Neuronal stem cell (in vitro differentiated cells): Measurements from ENCODE around the gene ZNF397.

Experiments
- DNase-seq: peaks from one replicate; pipeline ENCODE4 v3.0.0-alpha.2; 2013; ENCODE audit warnings: low spot score
- H2AFZ ChIP-seq: one replicate; pipeline ENCODE4 v1.6.1; 2013; ENCODE audit warnings: mild to moderate bottlenecking, low read length, inconsistent platforms
- H2AK5ac ChIP-seq: 2 replicates; pipeline ENCODE4 v1.6.1; 2013; ENCODE audit warnings: low read depth, mild to moderate bottlenecking, inconsistent platforms, low read length, moderate library complexity, mixed read lengths
- H2BK120ac ChIP-seq: 2 replicates; pipeline ENCODE4 v1.6.1; 2013; ENCODE audit warnings: low read depth, mild to moderate bottlenecking, inconsistent platforms, low read length, moderate library complexity, mixed read lengths
- H2BK12ac ChIP-seq: one replicate; pipeline ENCODE4 v1.6.1; 2013; ENCODE audit warnings: low read length, inconsistent platforms
- H2BK15ac ChIP-seq: 2 replicates; pipeline ENCODE4 v1.6.1; 2013; ENCODE audit warnings: mild to moderate bottlenecking, low read length, inconsistent platforms, mixed read lengths
- H2BK5ac ChIP-seq: one replicate; pipeline ENCODE4 v1.6.1; 2013; ENCODE audit warnings: inconsistent platforms, mild to moderate bottlenecking, low read length, moderate library complexity
- H3K14ac ChIP-seq: one replicate; pipeline ENCODE4 v1.6.1; 2013; ENCODE audit warnings: low read length, inconsistent platforms
- H3K18ac ChIP-seq: 2 replicates; pipeline ENCODE4 v1.6.1; 2013; ENCODE audit warnings: low read length, inconsistent platforms
- H3K23ac ChIP-seq: 2 replicates; pipeline ENCODE4 v1.6.1; 2013; ENCODE audit warnings: low read depth, mild to moderate bottlenecking, mixed read lengths, low read length, inconsistent platforms; ENCODE audit not compliant: poor library complexity
- H3K27ac ChIP-seq: replicated peaks from 3 replicates; pipeline ENCODE4 v1.5.1; 2013; ENCODE audit warnings: low read length, inconsistent platforms
- H3K27me3 ChIP-seq, 3 experiments: 2 replicates each; pipeline ENCODE4 v1.6.1; 2013; ENCODE audit warnings: low read length in 3 of 3, mild to moderate bottlenecking in 2 of 3, inconsistent platforms in 1 of 3, low read depth in 1 of 3, mixed read lengths in 1 of 3, moderate library complexity in 1 of 3; ENCODE audit not compliant: control insufficient read depth in 3 of 3, insufficient read depth in 3 of 3
- H3K36me3 ChIP-seq, 2 donors: replicated peaks in 1 of 2; 2 replicates each; pipeline ENCODE4 v1.6.1; 2013; ENCODE audit warnings: low read length in 2 of 2; ENCODE audit not compliant: control insufficient read depth in 2 of 2, insufficient read depth in 2 of 2
- H3K4ac ChIP-seq: 2 replicates; pipeline ENCODE4 v1.6.1; 2013; ENCODE audit warnings: inconsistent platforms, mild to moderate bottlenecking, low read length, moderate library complexity
- H3K4me1 ChIP-seq, 2 donors: 1 replicate in 1 of 2; 2 replicates in 1 of 2; pipeline ENCODE4 v1.6.1; 2013; ENCODE audit warnings: low read length in 2 of 2, low read depth in 1 of 2; ENCODE audit not compliant: control insufficient read depth in 2 of 2, insufficient read depth in 1 of 2
- H3K4me2 ChIP-seq: one replicate; pipeline ENCODE4 v1.6.1; 2013; ENCODE audit warnings: mild to moderate bottlenecking, low read length, inconsistent platforms; ENCODE audit not compliant: insufficient read depth, poor library complexity, severe bottlenecking
- H3K4me3 ChIP-seq, 2 donors: 2 replicates each; pipeline ENCODE4 v1.5.1; 2013; ENCODE audit warnings: low read length in 2 of 2, mild to moderate bottlenecking in 2 of 2, inconsistent platforms in 1 of 2, moderate library complexity in 1 of 2
- H3K79me1 ChIP-seq: one replicate; pipeline ENCODE4 v1.6.1; 2013; ENCODE audit warnings: low read depth, mild to moderate bottlenecking, inconsistent platforms, low read length, moderate library complexity
- H3K9ac ChIP-seq: one replicate; pipeline ENCODE4 v1.6.1; 2013; ENCODE audit warnings: mild to moderate bottlenecking, low read depth, low read length, inconsistent platforms; ENCODE audit not compliant: poor library complexity
- H3K9me3 ChIP-seq, 2 donors: replicated peaks in 1 of 2; 2 replicates each; pipeline versions ENCODE3 to v1.6.1; 2013; ENCODE audit warnings: low read length in 2 of 2, mild to moderate bottlenecking in 2 of 2, inconsistent platforms in 1 of 2, low read depth in 1 of 2, mixed read lengths in 1 of 2, moderate library complexity in 1 of 2; ENCODE audit not compliant: control insufficient read depth in 2 of 2, insufficient read depth in 1 of 2
- H4K8ac ChIP-seq: one replicate; pipeline ENCODE4 v1.6.1; 2013; ENCODE audit warnings: low read depth, mild to moderate bottlenecking, inconsistent platforms, low read length, moderate library complexity
- H4K91ac ChIP-seq: one replicate; pipeline ENCODE4 v1.6.1; 2013; ENCODE audit warnings: low read length, low read depth, mild to moderate bottlenecking, inconsistent platforms; ENCODE audit not compliant: poor library complexity
- WGBS, 2 donors: extraction: QIAGEN DNeasy Blood & Tissue Kit; methylation state at CpG; one replicate each; pipeline ENCODE4 v1.1.7; 2013; ENCODE audit warnings: missing lambda C conversion rate in 2 of 2, mixed read lengths in 1 of 2; ENCODE audit not compliant: insufficient read length in 2 of 2, insufficient replicate concordance in 1 of 2; ENCODE audit errors: extremely low coverage in 2 of 2; 5-methylcytosine and 5-hydroxymethylcytosine counted together

The ZNF397 gene

GRCh38 chr18:35248429-35248828, 7.6 kb downstream of the ZNF397 start:
- Histone ChIP-seq H3K14ac (no peak overlapping the region), H3K36me3 (peaks cover 58 to 95% of the 10 kb centered on the region in 2 donors), H2BK15ac (no peak overlapping the region), H3K9me3 (peaks cover 9 to 87% of the 10 kb centered on the region in 2 donors), H2AFZ (no peak overlapping the region), H3K4ac (no peak overlapping the region), H3K9ac (no peak overlapping the region), H2BK12ac (no peak overlapping the region), H3K27ac (no peak overlapping the region), H2BK120ac (no peak overlapping the region), H2BK5ac (no peak overlapping the region), H4K91ac (no peak overlapping the region), H3K27me3 (no peaks in the 10 kb centered on the region), H4K8ac (no peak overlapping the region), H3K18ac (no peak overlapping the region), H2AK5ac (no peak overlapping the region), H3K23ac (no peak overlapping the region), H3K79me1 (no peaks in the 10 kb centered on the region), H3K4me1 (no peaks in the 10 kb centered on the region), H3K4me2 (no peak overlapping the region), H3K4me3 (no peak overlapping the region)
- no peak for DNase-seq
- no CpG with 5 or more reads among the region's 6 CpGs for WGBS, 2 donors

DNA sequence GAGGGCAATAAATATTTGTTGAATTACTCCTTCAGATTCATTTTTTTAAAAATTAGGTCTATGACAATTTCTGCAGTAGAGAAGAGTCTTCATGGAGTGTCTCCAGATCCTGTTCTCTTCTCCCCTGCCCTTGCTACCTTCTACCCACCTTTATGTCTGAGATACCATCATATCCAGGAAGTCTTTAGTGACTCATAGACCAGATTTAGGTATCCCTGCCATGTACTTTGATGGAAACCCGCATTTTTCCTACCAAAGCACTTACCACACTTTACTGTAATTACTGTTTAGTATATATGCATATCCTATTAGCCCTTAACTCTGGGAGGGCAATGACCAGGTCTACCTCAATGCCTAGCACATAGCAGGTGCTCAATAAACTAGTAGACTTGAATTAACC, 11.6 kb downstream of the ZNF397 start:
- Histone ChIP-seq H4K91ac (no peak overlapping the region), H3K9ac (no peak overlapping the region), H3K79me1 (no peaks in the 10 kb centered on the region), H4K8ac (no peak overlapping the region), H2BK120ac (no peak overlapping the region), H3K18ac (no peak overlapping the region), H3K4ac (no peak overlapping the region), H2AK5ac (no peak overlapping the region), H2BK12ac (no peak overlapping the region), H3K4me1 (no peaks in the 10 kb centered on the region), H3K4me3 (no peak overlapping the region), H3K4me2 (no peak overlapping the region), H2AFZ (no peak overlapping the region), H3K27ac (no peak overlapping the region), H3K36me3 (peaks cover 35 to 74% of the 10 kb centered on the region in 2 donors), H2BK15ac (no peak overlapping the region), H3K23ac (no peak overlapping the region), H2BK5ac (no peak overlapping the region), H3K27me3 (no peaks in the 10 kb centered on the region), H3K14ac (no peak overlapping the region), H3K9me3 (peaks cover 9 to 71% of the 10 kb centered on the region in 2 donors)
- no peak for DNase-seq
- WGBS, 2 donors = no CpG with 5 or more reads among the region's 1 CpG

DNA sequence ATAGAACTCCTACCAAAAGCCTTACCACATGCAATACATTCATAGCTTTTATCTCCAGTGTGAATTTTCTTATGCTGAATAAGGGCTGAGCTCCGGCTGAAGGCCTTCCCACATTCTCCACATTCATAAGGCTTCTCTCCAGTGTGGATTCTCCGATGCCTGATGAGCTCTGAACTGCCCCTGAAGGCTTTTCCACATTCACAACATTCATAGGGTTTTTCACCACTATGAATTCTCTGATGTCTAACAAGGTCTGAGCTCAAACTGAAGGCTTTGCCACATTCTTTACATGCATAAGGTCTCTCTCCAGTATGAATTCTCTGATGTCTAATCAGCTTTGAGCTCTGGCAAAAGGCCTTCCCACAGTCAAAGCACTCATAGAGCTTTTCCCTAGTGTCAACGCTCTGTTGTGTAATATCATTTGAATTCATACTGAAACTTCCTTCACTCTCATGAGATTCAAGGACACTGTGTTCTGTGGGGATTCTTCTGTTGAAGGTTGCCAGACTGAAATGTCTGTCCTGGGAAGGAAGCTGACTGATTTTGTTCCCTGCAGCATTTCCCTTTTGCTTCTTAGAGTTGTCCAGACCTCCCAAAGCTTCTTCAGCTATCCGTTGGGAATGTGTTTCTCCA, 12.9 kb downstream of the ZNF397 start:
- H3K79me1 ChIP-seq = no peaks in the 10 kb centered on the region
- no peak overlapping the region for H3K14ac ChIP-seq
- peaks cover 9 to 61% of the 10 kb centered on the region in 2 donors for H3K9me3 ChIP-seq
- H3K27ac ChIP-seq = no peak overlapping the region
- WGBS, 2 donors = no CpG with 5 or more reads among the region's 4 CpGs
- no peak for DNase-seq
- H3K9ac ChIP-seq = no peak overlapping the region
- no peak overlapping the region for H2BK12ac ChIP-seq
- H3K18ac ChIP-seq = no peak overlapping the region
- H4K91ac ChIP-seq = no peak overlapping the region
- no peak overlapping the region for H4K8ac ChIP-seq
- H2BK120ac ChIP-seq = no peak overlapping the region
- H3K4me1 ChIP-seq = no peaks in the 10 kb centered on the region
- H2AK5ac ChIP-seq = no peak overlapping the region
- H3K4ac ChIP-seq = no peak overlapping the region
- H3K36me3 ChIP-seq = peaks cover 30 to 72% of the 10 kb centered on the region in 2 donors
- H3K27me3 ChIP-seq = no peaks in the 10 kb centered on the region
- H2BK5ac ChIP-seq = no peak overlapping the region
- H3K23ac ChIP-seq = no peak overlapping the region
- H3K4me3 ChIP-seq = no peak overlapping the region
- no peak overlapping the region for H3K4me2 ChIP-seq
- H2BK15ac ChIP-seq = no peak overlapping the region
- no peak overlapping the region for H2AFZ ChIP-seq

DNA sequence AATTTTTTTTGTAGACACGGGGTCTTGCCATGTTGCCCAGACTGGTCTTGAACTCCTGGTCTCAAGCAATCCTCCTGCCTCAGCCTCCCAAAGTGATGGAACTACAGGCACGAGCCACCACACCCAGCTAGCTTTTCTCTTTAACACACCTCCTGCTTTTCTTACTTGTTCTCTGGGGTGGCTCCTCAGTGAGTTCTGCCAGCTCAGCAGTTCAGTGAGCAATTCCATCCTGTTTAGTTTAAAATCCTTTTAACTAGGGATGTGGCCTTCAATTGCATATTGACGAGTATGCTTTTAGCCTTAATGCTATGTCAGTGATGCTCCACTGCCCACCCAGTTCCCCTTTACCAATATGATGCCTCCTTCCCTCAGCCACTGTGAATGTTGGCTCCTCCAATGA, 16.1 kb downstream of the ZNF397 start:
- no peak overlapping the region for H2AFZ ChIP-seq
- no peak overlapping the region for H3K27ac ChIP-seq
- H3K4me2 ChIP-seq = no peak overlapping the region
- H2BK120ac ChIP-seq = no peak overlapping the region
- H2BK15ac ChIP-seq = no peak overlapping the region
- H3K18ac ChIP-seq = no peak overlapping the region
- DNase-seq = no peak
- no peak overlapping the region for H3K14ac ChIP-seq
- no peak overlapping the region for H2AK5ac ChIP-seq
- no peak overlapping the region for H3K4ac ChIP-seq
- no peaks in the 10 kb centered on the region for H3K4me1 ChIP-seq
- no peak overlapping the region for H3K9ac ChIP-seq
- no peaks in the 10 kb centered on the region for H3K79me1 ChIP-seq
- H3K4me3 ChIP-seq = no peak overlapping the region
- no peak overlapping the region for H2BK5ac ChIP-seq
- H3K36me3 ChIP-seq = peaks cover 21 to 60% of the 10 kb centered on the region in 2 donors
- peaks cover 9 to 38% of the 10 kb centered on the region in 2 donors for H3K9me3 ChIP-seq
- H3K23ac ChIP-seq = no peak overlapping the region
- no peak overlapping the region for H4K8ac ChIP-seq
- H2BK12ac ChIP-seq = no peak overlapping the region
- WGBS, 2 donors = no CpG with 5 or more reads among the region's 3 CpGs
- no peaks in the 10 kb centered on the region for H3K27me3 ChIP-seq
- H4K91ac ChIP-seq = no peak overlapping the region
